Muscle of arm (tissue), 12 donors: Measurements from ENCODE around the gene CFAP74. TPM values are rescaled to one million over a fixed set of nuclear protein-coding genes. Genes with fewer than 3 reads are reported as not detected.

Experiments
- DNase-seq: peaks from one replicate; pipeline ENCODE4 v3.0.0-alpha.2; 2013
- polyA plus RNA-seq, 12 donors: library from polyadenylated mRNA; unstranded; fragments of 120-200 nt; gene quantifications; one replicate each; pipeline ENCODE4 v1.2.1, GENCODE V29; 2013; ENCODE audit not compliant: insufficient read length in 12 of 12

CFAP74 gene
- polyA plus RNA-seq, 12 donors = 0.07 to 0.74 (median 0.24) TPM; not detected in 2

GRCh38 chr1:2021550-2021949, 18.0 kb upstream of the CFAP74 start:
- DNase-seq = no peak

GRCh38 chr1:2020310-2020655, 16.7 kb upstream of the CFAP74 start:
- DNase-seq = no peak

GRCh38 chr1:2019571-2020309, 16.2 kb upstream of the CFAP74 start:
- peak; percentile 20 for DNase-seq

- no peak for DNase-seq
These were observed 15.6 kb upstream of the CFAP74 start, which contains the start of gene GABRD for GRCh38 chr1:2019172-2019543. Gene GABRD (plus strand): TSS chr1:2019345. CDS start chr1:2019424, 79 bp downstream.

GRCh38 chr1:2018217-2019171, 14.9 kb upstream of the CFAP74 start:
- DNase-seq = no peak

- DNase-seq = no peak
These were observed 12.5 kb upstream of the CFAP74 start for GRCh38 chr1:2016123-2016522.

GRCh38 chr1:2014741-2015735, 11.5 kb upstream of the CFAP74 start:
- DNase-seq = no peak

- DNase-seq = no peak
These were observed 10.6 kb upstream of the CFAP74 start for GRCh38 chr1:2014181-2014580.

GRCh38 chr1:2009101-2010053, 5.8 kb upstream of the CFAP74 start:
- DNase-seq = no peak

- no peak for DNase-seq
These were observed 1.3 kb upstream of the CFAP74 start for GRCh38 chr1:2004856-2005255.

GRCh38 chr1:2001773-2002411, 1.7 kb downstream of the CFAP74 start:
- DNase-seq = no peak

- DNase-seq = no peak
These were observed 2.7 kb downstream of the CFAP74 start for GRCh38 chr1:2000850-2001249.

GRCh38 chr1:2000432-2000831, 3.2 kb downstream of the CFAP74 start:
- DNase-seq = no peak

GRCh38 chr1:1997576-1997975, 6.0 kb downstream of the CFAP74 start:
- DNase-seq = no peak

- no peak for DNase-seq
These were observed 7.4 kb downstream of the CFAP74 start for GRCh38 chr1:1996207-1996651.

- DNase-seq = no peak
These were observed 9.1 kb downstream of the CFAP74 start for GRCh38 chr1:1994536-1994935.

GRCh38 chr1:1990222-1990621, 13.4 kb downstream of the CFAP74 start:
- DNase-seq = peak; percentile 49

GRCh38 chr1:1989789-1990188, 13.8 kb downstream of the CFAP74 start:
- DNase-seq = peak; percentile 46

- DNase-seq = peak; percentile 18
These were observed 14.5 kb downstream of the CFAP74 start for GRCh38 chr1:1989102-1989542.
